Nucleus accumbens (tissue), 56 donors: ENCODE results near the gene SERPINE3.

Experiments
- DNase-seq, 56 donors: peaks; one replicate each; lab custom pipeline; 2025; lab: John Stamatoyannopoulos, UW

SERPINE3 gene

GRCh38 chr13:51327961-51328360, 11.5 kb upstream of the SERPINE3 start:
- DNase-seq = no peak

GRCh38 chr13:51328488-51328887, 11.0 kb upstream of the SERPINE3 start:
- DNase-seq = no peak

- no peak for DNase-seq
Observed at GRCh38 chr13:51329606-51330005, 9.9 kb upstream of the SERPINE3 start.

- DNase-seq = peak in 10 of 56 donors; percentile 16 to 56 (median 43)
Observed at GRCh38 chr13:51330791-51331190, 8.7 kb upstream of the SERPINE3 start.

GRCh38 chr13:51331354-51331861, 8.1 kb upstream of the SERPINE3 start:
- DNase-seq = no peak

GRCh38 chr13:51332566-51333361, 6.7 kb upstream of the SERPINE3 start:
- no peak for DNase-seq

GRCh38 chr13:51333421-51333820, 6.1 kb upstream of the SERPINE3 start:
- DNase-seq = no peak

GRCh38 chr13:51333826-51334225, 5.7 kb upstream of the SERPINE3 start:
- no peak for DNase-seq

- DNase-seq = no peak
Observed at GRCh38 chr13:51336746-51337145, 2.7 kb upstream of the SERPINE3 start.

- no peak for DNase-seq
Observed at GRCh38 chr13:51339952-51340732, 651 bp downstream of the SERPINE3 start.

- DNase-seq = no peak
Observed at GRCh38 chr13:51341232-51341631, 1.7 kb downstream of the SERPINE3 start.

- no peak for DNase-seq
Observed at GRCh38 chr13:51341791-51342190, 2.3 kb downstream of the SERPINE3 start.

- DNase-seq = no peak
Observed at GRCh38 chr13:51342706-51343105, 3.2 kb downstream of the SERPINE3 start.

GRCh38 chr13:51343475-51343874, 4.0 kb downstream of the SERPINE3 start:
- no peak for DNase-seq

GRCh38 chr13:51346397-51346796, 6.9 kb downstream of the SERPINE3 start:
- no peak for DNase-seq

GRCh38 chr13:51347099-51347498, 7.6 kb downstream of the SERPINE3 start:
- DNase-seq = no peak

GRCh38 chr13:51348069-51348967, 8.8 kb downstream of the SERPINE3 start:
- DNase-seq = no peak

- DNase-seq = no peak
Observed at GRCh38 chr13:51349016-51349415, 9.5 kb downstream of the SERPINE3 start.

GRCh38 chr13:51355217-51355616, 15.7 kb downstream of the SERPINE3 start:
- DNase-seq = no peak

- DNase-seq = no peak
Observed at GRCh38 chr13:51357928-51358595, 18.6 kb downstream of the SERPINE3 start.
